Activated naive CD4-positive, alpha-beta T cell treated with Interleukin-2 at 50 U/mL for 16 hours (primary cell): ENCODE measurements around the gene STUM.
"Not testable (repeated sequence)": the region's sequence is repeated elsewhere in the genome, so short reads cannot be mapped to it uniquely, and the experiment has no call there.

Experiments used
- DNase-seq: peaks from one replicate; pipeline ENCODE4 v3.0.0-alpha.2; 2020

Gene STUM

DNA sequence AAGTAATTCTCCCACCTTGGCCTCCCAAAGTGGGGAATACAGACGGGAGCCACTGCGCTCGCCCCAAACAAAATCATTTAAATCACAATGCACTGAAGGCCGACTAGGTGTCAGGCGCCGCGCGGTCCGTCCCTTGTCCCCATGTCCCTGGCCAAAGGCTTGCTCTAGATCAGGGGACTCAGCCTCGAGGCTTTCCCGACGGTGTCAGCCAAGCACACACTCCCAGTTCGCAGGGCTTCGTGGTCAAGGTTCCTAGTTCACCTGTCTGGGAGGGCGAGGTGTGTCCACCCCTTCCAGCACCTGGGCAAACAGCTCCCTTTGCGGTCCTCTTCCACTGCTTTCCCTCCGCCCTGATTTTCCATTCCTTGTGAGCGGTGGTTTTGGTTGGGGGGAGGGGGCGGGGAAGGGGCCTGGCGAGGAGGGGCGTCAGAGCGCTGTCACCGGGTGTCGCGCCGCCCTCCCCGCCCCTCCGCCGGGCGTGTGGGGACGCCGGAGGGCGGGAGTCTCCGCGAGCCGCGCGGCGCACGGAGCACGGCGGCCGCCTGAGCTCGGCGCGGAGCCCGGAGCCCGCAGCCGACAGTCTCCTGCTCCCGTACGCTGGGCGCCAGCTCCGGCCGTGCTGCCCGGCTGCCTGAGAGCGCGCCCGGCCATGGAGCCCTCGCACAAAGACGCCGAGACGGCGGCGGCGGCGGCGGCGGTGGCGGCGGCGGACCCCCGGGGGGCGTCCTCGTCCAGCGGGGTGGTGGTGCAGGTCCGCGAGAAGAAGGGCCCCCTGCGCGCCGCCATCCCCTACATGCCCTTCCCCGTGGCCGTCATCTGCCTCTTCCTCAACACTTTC, at the start of gene STUM:
STUM (plus strand) TSS at position 509 of the 838 bp plus-strand sequence; CDS start at position 650, 141 bp downstream.
- DNase-seq, result peak; percentile 9

GRCh38 chr1:226499699-226500098, 48.9 kb upstream of the STUM start:
- DNase-seq, result not testable (repeated sequence)

DNA sequence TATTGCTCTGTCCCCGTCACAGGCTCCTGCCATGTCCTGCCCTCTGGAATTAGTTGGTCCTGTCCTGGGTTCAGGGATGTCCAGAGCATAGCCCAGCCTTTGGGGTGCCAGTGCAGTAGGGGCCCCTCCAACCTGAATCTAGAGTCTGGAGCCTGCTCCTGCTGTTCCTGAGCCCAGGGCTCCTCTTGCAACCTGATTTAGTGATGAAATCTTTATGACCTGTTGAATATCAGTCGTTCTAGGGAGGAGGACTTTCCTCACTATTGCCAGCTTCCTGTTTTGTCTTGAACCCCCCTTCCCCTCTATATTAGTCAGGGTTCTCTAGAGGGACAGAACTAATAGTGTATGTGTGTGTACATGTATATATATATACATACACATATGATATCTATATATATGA, 42.5 kb upstream of the STUM start:
- no peak for DNase-seq

DNA sequence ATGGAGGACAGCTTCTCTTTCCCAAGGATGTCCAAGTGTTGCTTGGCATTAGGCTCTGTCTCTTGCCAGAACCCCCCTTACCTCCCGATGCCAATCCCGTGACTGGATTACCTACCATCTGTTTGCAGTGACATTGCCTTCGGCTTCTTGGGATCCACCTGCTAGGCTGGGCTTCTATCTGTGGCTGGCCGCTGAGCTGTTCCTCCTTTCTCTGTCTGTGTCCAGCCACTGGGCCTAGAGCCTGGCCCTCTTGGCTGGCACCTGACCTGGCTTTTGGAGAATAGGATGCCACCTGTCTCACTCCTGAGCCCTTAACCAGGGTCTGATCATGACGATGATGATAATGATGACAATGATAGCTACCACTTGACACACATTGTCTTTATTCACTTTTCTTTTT, 41.6 kb upstream of the STUM start:
- no peak for DNase-seq

GRCh38 chr1:226510453-226510852, 38.1 kb upstream of the STUM start:
- DNase-seq, result no peak

GRCh38 chr1:226511296-226511695, 37.3 kb upstream of the STUM start:
- no peak for DNase-seq

GRCh38 chr1:226512076-226512728, 36.4 kb upstream of the STUM start:
- DNase-seq, result no peak

DNA sequence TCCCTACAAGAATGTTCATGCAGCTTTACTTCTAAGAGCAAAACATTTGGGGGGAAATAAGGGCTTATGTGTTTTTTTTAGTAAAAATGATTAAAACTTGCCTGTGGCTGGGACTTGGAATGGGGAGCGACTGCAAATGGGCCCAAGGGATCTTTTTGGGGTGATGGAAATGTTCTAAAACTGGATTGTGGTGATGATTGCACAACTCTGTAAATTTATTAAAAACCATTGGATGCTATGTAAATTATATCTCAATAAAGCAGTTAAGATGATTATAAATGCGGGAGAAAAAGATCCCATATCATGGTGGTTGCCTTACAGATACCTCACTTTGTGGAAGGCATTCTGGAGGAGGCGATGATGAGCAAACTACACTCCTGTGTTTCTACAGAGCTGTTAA, 30.2 kb upstream of the STUM start:
- no peak for DNase-seq

DNA sequence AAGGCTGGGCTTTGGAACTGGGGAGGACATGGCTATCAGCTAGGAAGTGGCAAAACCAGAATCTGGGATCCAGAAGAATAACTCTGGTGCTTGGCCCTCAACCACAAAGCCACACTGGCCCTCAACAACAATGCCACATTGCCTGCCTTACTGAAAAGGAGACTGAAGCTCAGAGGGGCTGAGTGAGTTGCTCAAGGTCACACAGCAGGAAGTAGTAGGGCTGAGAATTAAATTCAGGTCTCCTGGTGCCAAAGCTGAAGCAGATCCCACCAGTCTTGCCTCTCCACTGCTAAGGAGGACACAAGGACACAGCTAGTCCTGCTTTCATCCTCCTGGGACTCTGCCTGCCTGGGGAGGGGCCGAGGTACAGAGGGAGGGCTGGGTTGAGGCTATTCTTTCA, 29.4 kb upstream of the STUM start:
- DNase-seq, result no peak

- DNase-seq, result no peak
These were observed 28.6 kb upstream of the STUM start for GRCh38 chr1:226519716-226520598.

GRCh38 chr1:226520640-226521355, 27.8 kb upstream of the STUM start:
- no peak for DNase-seq

- DNase-seq, result no peak
These were observed 24.7 kb upstream of the STUM start for GRCh38 chr1:226523646-226524406.

DNA sequence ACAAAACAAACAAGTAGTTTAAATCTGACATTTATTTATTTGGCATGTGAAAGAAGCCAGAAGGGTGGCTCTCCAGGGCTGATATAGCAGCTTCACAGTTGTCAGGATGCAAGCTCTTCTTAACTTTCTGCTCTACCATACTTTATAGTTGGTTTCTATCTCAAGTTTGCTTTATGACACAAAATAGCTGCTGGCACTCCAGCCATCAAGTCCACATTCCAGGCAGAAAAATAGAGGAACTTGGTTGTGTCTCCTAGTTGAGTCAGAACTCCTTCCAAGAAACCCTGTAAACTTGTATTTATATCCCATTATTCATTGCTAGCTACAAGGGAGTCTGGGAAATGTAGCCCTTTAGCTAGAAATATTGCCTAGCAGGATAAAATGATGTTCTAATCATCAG, 24.0 kb upstream of the STUM start:
- DNase-seq, result no peak

DNA sequence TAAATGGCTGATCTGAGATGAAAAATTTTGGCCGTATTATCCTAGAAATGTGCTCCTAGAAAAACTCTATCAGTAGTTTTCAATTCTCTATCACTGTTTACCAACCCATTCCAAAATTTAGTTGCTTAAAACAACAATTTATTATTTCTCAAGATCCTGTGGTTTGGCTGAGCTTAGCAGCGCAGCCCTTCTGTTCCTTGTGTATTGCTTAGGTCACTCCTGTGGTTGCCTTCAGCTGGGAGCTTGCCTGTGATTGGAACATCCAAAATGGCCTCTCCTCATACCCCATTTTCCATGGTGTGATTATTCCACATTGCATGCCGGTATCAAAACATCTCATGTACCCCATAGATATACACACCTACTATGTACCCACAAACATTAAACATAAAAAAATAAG, 22.8 kb upstream of the STUM start:
- DNase-seq, result no peak

DNA sequence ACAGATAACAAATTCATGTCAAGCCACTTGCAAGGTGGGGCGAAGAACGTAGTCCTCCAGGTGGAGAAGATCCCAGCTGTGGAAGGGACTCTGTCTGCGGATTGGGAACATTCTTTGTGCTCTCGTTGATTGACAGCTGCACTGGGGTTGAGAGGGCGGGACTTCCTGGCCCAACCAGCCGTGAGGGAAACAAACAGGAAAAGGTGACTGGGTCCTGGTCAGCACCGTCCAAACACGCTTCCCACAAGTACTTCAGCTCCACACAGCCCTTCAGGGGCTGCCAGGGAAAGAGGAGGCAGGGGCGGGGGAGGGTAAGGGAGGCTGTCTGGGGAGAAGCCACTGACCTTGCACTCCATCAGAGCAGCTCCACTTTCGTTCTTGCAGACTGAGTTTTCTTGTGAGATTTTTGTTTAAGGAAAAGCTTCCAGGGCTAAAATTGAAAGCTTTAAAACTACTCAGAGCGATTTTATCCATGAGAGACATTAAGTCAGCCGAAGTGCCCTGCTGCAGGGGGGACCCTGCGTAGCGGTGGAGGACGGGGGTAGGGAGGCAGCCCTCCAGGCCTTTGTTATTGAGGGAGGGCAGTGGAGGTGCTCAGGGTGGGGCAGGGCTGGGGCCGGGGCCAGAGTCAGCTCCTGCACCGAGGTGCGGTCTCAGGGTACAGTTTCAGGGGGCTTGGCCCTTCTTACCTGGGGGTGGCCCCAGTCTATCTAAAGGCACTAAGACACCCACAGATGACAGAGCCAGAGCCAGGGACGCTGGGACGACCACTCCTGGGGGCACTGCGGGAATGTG, 21.6 kb upstream of the STUM start:
- DNase-seq, result no peak

- DNase-seq, result no peak
These were observed 18.7 kb upstream of the STUM start for GRCh38 chr1:226529891-226530290.

GRCh38 chr1:226530591-226530990, 18.0 kb upstream of the STUM start:
- DNase-seq, result no peak

GRCh38 chr1:226531360-226532093, 17.0 kb upstream of the STUM start:
- DNase-seq, result no peak

DNA sequence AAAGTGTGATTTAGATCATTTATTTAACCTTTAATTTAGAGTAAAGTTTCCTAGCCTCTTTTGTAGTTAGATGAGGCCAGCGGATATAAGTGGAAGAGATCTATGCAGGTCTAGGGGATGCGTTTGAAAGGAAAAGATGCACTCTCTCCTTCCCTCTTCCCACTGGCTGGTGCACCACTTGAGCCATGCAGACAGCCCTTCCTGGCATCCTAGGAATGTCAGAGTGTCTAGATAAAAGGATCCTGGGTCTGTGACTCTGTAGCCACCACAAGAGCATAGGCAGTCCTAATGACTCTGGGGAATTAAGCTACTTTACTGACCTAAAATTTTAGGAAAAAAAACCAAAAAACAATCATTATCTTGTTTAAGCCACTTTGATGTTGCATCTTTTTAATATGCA, 16.0 kb upstream of the STUM start:
- no peak for DNase-seq

DNA sequence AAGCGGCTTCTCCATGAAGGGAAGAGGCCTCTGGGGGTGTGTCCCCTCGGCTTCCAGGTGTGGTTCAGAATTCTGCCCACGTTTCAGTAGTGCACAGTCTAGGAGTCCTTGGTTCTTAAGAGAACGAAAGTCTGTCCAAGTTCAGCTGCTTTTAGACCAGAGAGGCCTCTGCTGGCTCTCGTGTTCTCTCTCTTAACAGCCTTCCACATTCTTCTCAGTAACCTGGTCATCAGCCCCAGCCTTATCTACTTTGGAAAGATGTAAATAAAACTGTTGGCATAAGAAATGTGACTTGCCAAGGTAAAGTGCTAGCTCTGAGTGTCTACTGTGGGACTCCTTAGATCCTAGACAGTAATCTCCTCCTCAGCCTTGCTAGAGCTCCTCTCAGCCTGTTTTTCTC, 15.3 kb upstream of the STUM start:
- DNase-seq, result no peak
